Measurements from ENCODE around the gene SUSD1.

The SUSD1 gene

GRCh38 chr9:112050544-112051475 is 124.3 kb downstream of the SUSD1 start:
- WGBS, 2 experiments (ENCODE audit: insufficient coverage in 2 of 2): 80 to 86% methylated on average over 5 to 6 of the region's 7 CpGs
- Histone ChIP-seq H3K36me3 (ENCODE audit: control insufficient read depth, insufficient read depth, low read length) (peaks cover 8% of the 10 kb centered on the region), H3K4me3 (ENCODE audit: extremely low read depth, insufficient read depth, low read length, poor library complexity, severe bottlenecking) (no peak overlapping the region), H3K9me3 (ENCODE audit: control insufficient read depth, low read length) (peaks cover 11% of the 10 kb centered on the region), H3K4me1 (ENCODE audit: control insufficient read depth, insufficient read depth, low read length, poor library complexity, severe bottlenecking) (no peaks in the 10 kb centered on the region), H3K27ac (ENCODE audit: low read depth, low read length, severe bottlenecking) (no peak overlapping the region)

DNA sequence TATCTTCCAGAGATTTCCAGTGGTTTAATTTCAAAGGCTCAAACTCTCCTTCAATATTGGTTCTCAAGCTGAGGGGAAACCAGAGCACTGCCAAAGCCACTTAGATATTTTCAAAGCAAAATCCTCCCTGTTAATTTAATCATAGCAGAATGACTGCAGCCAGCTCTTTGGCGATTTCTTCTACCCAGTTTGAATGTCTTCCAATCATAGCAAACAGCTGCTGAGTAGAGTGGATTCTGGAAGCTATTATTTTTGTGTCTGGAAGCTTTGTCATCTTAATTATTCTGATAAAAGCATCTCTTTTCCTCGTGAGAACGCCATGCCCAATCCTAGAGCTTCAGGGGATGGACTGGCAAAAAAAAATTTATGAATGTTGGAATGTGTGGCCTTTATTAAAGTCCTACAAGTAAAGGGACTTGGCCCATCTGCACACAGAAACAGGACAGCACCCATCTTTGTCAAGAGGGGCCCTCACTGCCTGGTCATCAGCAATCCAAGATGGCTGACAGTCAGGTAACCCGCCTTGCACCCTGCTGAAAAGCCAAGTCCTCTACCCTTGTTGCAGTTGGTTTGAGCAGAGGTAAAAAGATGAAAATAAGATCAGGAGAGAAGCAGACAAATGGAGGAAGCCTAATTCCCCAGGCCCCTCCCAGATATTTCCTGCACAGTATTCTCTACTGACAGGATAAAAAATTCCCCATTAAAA is 125.1 kb downstream of the SUSD1 start:
- 100% methylated on average over 3 of the region's 4 CpGs; no CpG with 5 or more reads in 1 of the 2 experiments for WGBS, 2 experiments (ENCODE audit: insufficient coverage in 2 of 2)
- H3K36me3 ChIP-seq (ENCODE audit: control insufficient read depth, insufficient read depth, low read length): peaks cover 8% of the 10 kb centered on the region
- no peak overlapping the region for H3K27ac ChIP-seq (ENCODE audit: low read depth, low read length, severe bottlenecking)
- H3K9me3 ChIP-seq (ENCODE audit: control insufficient read depth, low read length): peaks cover 11% of the 10 kb centered on the region
- H3K4me3 ChIP-seq (ENCODE audit: extremely low read depth, insufficient read depth, low read length, poor library complexity, severe bottlenecking): no peak overlapping the region
- no peaks in the 10 kb centered on the region for H3K4me1 ChIP-seq (ENCODE audit: control insufficient read depth, insufficient read depth, low read length, poor library complexity, severe bottlenecking)

- 87 to 89% methylated on average over 6 to 8 of the region's 11 CpGs for WGBS, 2 experiments (ENCODE audit: insufficient coverage in 2 of 2)
- no peak overlapping the region for H3K27ac ChIP-seq (ENCODE audit: low read depth, low read length, severe bottlenecking)
Measured at GRCh38 chr9:112048924-112049691, 126.0 kb downstream of the SUSD1 start.

DNA sequence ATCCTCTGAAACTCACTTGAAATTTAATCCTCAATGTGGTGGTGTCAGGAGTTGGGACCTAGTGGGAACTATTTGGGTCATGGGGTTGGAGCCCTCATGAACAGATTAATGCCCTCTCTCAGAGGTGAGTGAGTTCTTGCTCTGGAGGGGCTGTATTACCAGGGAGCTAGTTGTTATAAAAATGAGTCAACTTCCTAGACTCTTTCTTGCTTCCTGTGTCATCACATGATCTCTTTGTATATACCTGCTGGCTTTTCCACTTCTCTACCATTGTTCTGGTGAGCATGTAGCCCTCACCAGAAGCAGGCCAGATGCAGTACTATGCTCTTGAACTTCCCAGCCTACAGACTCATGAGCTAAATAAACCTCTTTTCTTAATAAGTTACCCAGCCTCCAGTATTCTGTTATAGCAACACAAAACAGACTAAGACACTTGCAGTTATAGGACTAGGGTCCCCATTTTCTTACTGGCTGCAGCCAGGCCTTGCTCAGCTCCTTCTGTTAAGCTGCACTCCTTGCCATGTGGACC is 127.5 kb downstream of the SUSD1 start:
- Histone ChIP-seq H3K4me1 (ENCODE audit: control insufficient read depth, insufficient read depth, low read length, poor library complexity, severe bottlenecking) (peaks cover 15% of the 10 kb centered on the region), H3K27ac (ENCODE audit: low read depth, low read length, severe bottlenecking) (no peak overlapping the region), H3K4me3 (ENCODE audit: extremely low read depth, insufficient read depth, low read length, poor library complexity, severe bottlenecking) (no peak overlapping the region), H3K36me3 (ENCODE audit: control insufficient read depth, insufficient read depth, low read length) (peaks cover 8% of the 10 kb centered on the region), H3K9me3 (ENCODE audit: control insufficient read depth, low read length) (peaks cover 11% of the 10 kb centered on the region)

More at GRCh38 chr9:112048924-112049691, 126.0 kb downstream of the SUSD1 start:
- H3K9me3 ChIP-seq (ENCODE audit: control insufficient read depth, low read length): peaks cover 11% of the 10 kb centered on the region
- peaks cover 1% of the 10 kb centered on the region for H3K4me1 ChIP-seq (ENCODE audit: control insufficient read depth, insufficient read depth, low read length, poor library complexity, severe bottlenecking)
- H3K4me3 ChIP-seq (ENCODE audit: extremely low read depth, insufficient read depth, low read length, poor library complexity, severe bottlenecking): no peak overlapping the region
- H3K36me3 ChIP-seq (ENCODE audit: control insufficient read depth, insufficient read depth, low read length): peaks cover 8% of the 10 kb centered on the region

DNA sequence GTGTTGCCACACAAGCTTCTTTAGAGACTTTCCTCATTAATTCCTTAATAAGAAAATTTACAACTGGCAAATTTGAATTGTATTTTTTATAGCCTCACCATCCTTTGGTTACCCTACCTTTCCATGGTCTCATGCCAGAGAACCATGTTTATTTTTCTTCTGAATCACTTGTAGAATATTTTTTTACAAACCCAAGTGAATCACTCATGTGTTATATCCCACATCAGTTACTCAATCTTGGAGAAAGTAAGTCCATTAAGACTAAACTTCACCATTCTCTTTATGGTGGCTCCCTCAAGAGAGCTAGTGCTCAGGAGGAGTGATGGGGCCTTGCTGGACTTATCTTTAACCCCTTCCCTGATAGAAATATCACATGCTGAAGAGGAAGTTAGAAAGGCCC is 128.9 kb downstream of the SUSD1 start:
- Histone ChIP-seq H3K4me1 (ENCODE audit: control insufficient read depth, insufficient read depth, low read length, poor library complexity, severe bottlenecking) (peaks cover 25% of the 10 kb centered on the region), H3K9me3 (ENCODE audit: control insufficient read depth, low read length) (peaks cover 11% of the 10 kb centered on the region), H3K36me3 (ENCODE audit: control insufficient read depth, insufficient read depth, low read length) (peaks cover 8% of the 10 kb centered on the region), H3K27ac (ENCODE audit: low read depth, low read length, severe bottlenecking) (no peak overlapping the region), H3K4me3 (ENCODE audit: extremely low read depth, insufficient read depth, low read length, poor library complexity, severe bottlenecking) (no peak overlapping the region)

DNA sequence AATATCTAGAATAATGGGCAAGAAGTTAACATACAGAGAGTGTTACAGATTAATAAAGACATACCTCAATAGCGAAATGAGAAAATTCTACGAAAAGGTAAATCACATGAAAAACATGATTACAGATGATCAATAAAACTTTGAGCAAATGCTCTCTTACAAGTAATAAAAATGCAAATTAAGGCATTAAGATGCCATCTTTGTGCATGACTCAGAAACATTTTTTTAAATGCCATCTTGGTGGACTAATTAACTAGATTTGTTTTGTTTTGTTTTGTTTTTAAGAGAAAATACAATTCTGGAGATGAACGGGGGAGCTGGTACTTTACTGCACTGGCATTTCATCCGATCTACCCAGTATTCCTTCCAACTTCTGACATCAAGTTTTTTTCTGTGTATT is 130.2 kb downstream of the SUSD1 start:
- Histone ChIP-seq H3K36me3 (ENCODE audit: control insufficient read depth, insufficient read depth, low read length) (peaks cover 13% of the 10 kb centered on the region), H3K9me3 (ENCODE audit: control insufficient read depth, low read length) (peaks cover 11% of the 10 kb centered on the region), H3K27ac (ENCODE audit: low read depth, low read length, severe bottlenecking) (no peak overlapping the region), H3K4me1 (ENCODE audit: control insufficient read depth, insufficient read depth, low read length, poor library complexity, severe bottlenecking) (peaks cover 29% of the 10 kb centered on the region), H3K4me3 (ENCODE audit: extremely low read depth, insufficient read depth, low read length, poor library complexity, severe bottlenecking) (no peak overlapping the region)
- no CpG with 5 or more reads among the region's 4 CpGs for WGBS, 2 experiments (ENCODE audit: insufficient coverage in 2 of 2)

- Histone ChIP-seq H3K27ac (ENCODE audit: low read depth, low read length, severe bottlenecking) (no peak overlapping the region), H3K36me3 (ENCODE audit: control insufficient read depth, insufficient read depth, low read length) (peaks cover 20% of the 10 kb centered on the region), H3K4me1 (ENCODE audit: control insufficient read depth, insufficient read depth, low read length, poor library complexity, severe bottlenecking) (peaks cover 29% of the 10 kb centered on the region), H3K4me3 (ENCODE audit: extremely low read depth, insufficient read depth, low read length, poor library complexity, severe bottlenecking) (no peak overlapping the region), H3K9me3 (ENCODE audit: control insufficient read depth, low read length) (peaks cover 11% of the 10 kb centered on the region)
Measured at GRCh38 chr9:112044186-112044585, 130.9 kb downstream of the SUSD1 start.

GRCh38 chr9:112043423-112043822 is 131.7 kb downstream of the SUSD1 start:
- WGBS, 2 experiments (ENCODE audit: insufficient coverage in 2 of 2): 100% methylated on average over 1 of the region's 1 CpG

GRCh38 chr9:112042769-112043168 is 132.3 kb downstream of the SUSD1 start:
- H3K4me3 ChIP-seq (ENCODE audit: extremely low read depth, insufficient read depth, low read length, poor library complexity, severe bottlenecking): no peak overlapping the region
- peaks cover 35% of the 10 kb centered on the region for H3K4me1 ChIP-seq (ENCODE audit: control insufficient read depth, insufficient read depth, low read length, poor library complexity, severe bottlenecking)
- peaks cover 21% of the 10 kb centered on the region for H3K36me3 ChIP-seq (ENCODE audit: control insufficient read depth, insufficient read depth, low read length)
- H3K27ac ChIP-seq (ENCODE audit: low read depth, low read length, severe bottlenecking): peak overlapping the region; percentile 93
- peaks cover 2% of the 10 kb centered on the region for H3K9me3 ChIP-seq (ENCODE audit: control insufficient read depth, low read length)
- 88 to 95% methylated on average over 4 of the region's 5 CpGs for WGBS, 2 experiments (ENCODE audit: insufficient coverage in 2 of 2)

More at GRCh38 chr9:112043423-112043822, 131.7 kb downstream of the SUSD1 start:
- H3K9me3 ChIP-seq (ENCODE audit: control insufficient read depth, low read length): peaks cover 8% of the 10 kb centered on the region
- no peak overlapping the region for H3K27ac ChIP-seq (ENCODE audit: low read depth, low read length, severe bottlenecking)
- H3K36me3 ChIP-seq (ENCODE audit: control insufficient read depth, insufficient read depth, low read length): peaks cover 21% of the 10 kb centered on the region
- H3K4me1 ChIP-seq (ENCODE audit: control insufficient read depth, insufficient read depth, low read length, poor library complexity, severe bottlenecking): peaks cover 29% of the 10 kb centered on the region
- H3K4me3 ChIP-seq (ENCODE audit: extremely low read depth, insufficient read depth, low read length, poor library complexity, severe bottlenecking): no peak overlapping the region

- Histone ChIP-seq H3K4me1 (ENCODE audit: control insufficient read depth, insufficient read depth, low read length, poor library complexity, severe bottlenecking) (peaks cover 40% of the 10 kb centered on the region), H3K36me3 (ENCODE audit: control insufficient read depth, insufficient read depth, low read length) (peaks cover 18% of the 10 kb centered on the region), H3K4me3 (ENCODE audit: extremely low read depth, insufficient read depth, low read length, poor library complexity, severe bottlenecking) (no peak overlapping the region), H3K27ac (ENCODE audit: low read depth, low read length, severe bottlenecking) (peak overlapping the region; percentile 93), H3K9me3 (ENCODE audit: control insufficient read depth, low read length) (no peaks in the 10 kb centered on the region)
- WGBS, 2 experiments (ENCODE audit: insufficient coverage in 2 of 2): 100% methylated on average over 1 of the region's 3 CpGs
Measured at GRCh38 chr9:112042244-112042638, 132.9 kb downstream of the SUSD1 start.
